Panc1 (cell line): ENCODE results near the gene PLK1. TPM values are rescaled to one million over a fixed set of nuclear protein-coding genes. Genes with fewer than 3 reads are reported as not detected.

Experiments
- ATAC-seq: fragments of 200-7000 bp; cut with Tn5 transposase; 2 replicates; pipeline ENCODE4 v1.9.1; 2020; ENCODE audit warnings: mild to moderate bottlenecking, moderate library complexity
- BruUV-seq: library from RNA; stranded (reverse); fragments of 400-500 nt; replicated peaks from 2 replicates; lab custom pipeline; 2021; lab: Mats Ljungman, UMichigan
- CTCF ChIA-PET: fragments of 300-600 bp; sonication (Branson Sonifier 250); formaldehyde crosslinking; loops from one replicate; lab custom pipeline; 2022; ENCODE audit warnings: antibody characterized with exemption; lab: Charles Lee
- POLR2A ChIA-PET: fragments of 300-600 bp; sonication (Branson Sonifier 250); formaldehyde crosslinking; loops from one replicate; lab custom pipeline; 2022; ENCODE audit warnings: antibody characterized with exemption; lab: Charles Lee
- DNase-seq: peaks from one replicate; pipeline ENCODE4 v3.0.0-alpha.2; 2010; ENCODE audit warnings: low read depth, low spot score
- H3K27ac ChIP-seq: 2 replicates; pipeline ENCODE4 v1.5.1; 2011; ENCODE audit warnings: mild to moderate bottlenecking, low read length, inconsistent platforms
- H3K27me3 ChIP-seq: fragments of 200-500 bp; sonication (Bioruptor generic); 2 replicates; pipeline ENCODE4 v1.6.0; 2014; ENCODE audit warnings: low read length, inconsistent platforms; ENCODE audit not compliant: control insufficient read depth, insufficient read depth
- H3K36me3 ChIP-seq: fragments of 200-500 bp; sonication (Bioruptor generic); 2 replicates; pipeline ENCODE4 v1.5.1; 2014; ENCODE audit warnings: inconsistent platforms, mild to moderate bottlenecking, low read length, moderate library complexity; ENCODE audit not compliant: control insufficient read depth, insufficient read depth
- H3K4me1 ChIP-seq: 2 replicates; pipeline ENCODE4 v1.5.1; 2011; ENCODE audit warnings: inconsistent platforms, mild to moderate bottlenecking, low read length, moderate library complexity; ENCODE audit not compliant: control insufficient read depth, insufficient read depth
- H3K4me3 ChIP-seq, 2 experiments: 2 replicates each; pipeline ENCODE4 v1.5.1; 2011 to 2012; ENCODE audit warnings: low read depth in 2 of 2, low read length in 2 of 2, mild to moderate bottlenecking in 2 of 2, inconsistent platforms in 1 of 2, moderate library complexity in 1 of 2
- H3K9me3 ChIP-seq: fragments of 200-500 bp; sonication (Bioruptor generic); 2 replicates; pipeline ENCODE4 v1.5.1; 2014; ENCODE audit warnings: low read depth, mild to moderate bottlenecking, inconsistent platforms, low read length, moderate library complexity; ENCODE audit not compliant: control insufficient read depth, insufficient read depth
- POLR2AphosphoS5 ChIP-seq: IDR thresholded peaks from 2 replicates; pipeline ENCODE4 v1.6.1; 2012; ENCODE audit warnings: mild to moderate bottlenecking, low read depth, low read length, moderate library complexity
- SIN3A ChIP-seq: IDR thresholded peaks from 2 replicates; pipeline ENCODE4 v1.6.1; 2012; ENCODE audit warnings: low read depth, mild to moderate bottlenecking, low read length, moderate library complexity, borderline replicate concordance; ENCODE audit not compliant: insufficient read depth
- TCF7L2 ChIP-seq: IDR thresholded peaks from 2 replicates; pipeline ENCODE4 v1.6.1; 2011; ENCODE audit warnings: mild to moderate bottlenecking, low read depth, low read length, inconsistent platforms
- in situ Hi-C: cut with HindIII; loops from 2 replicates; pipeline ENCODE4 v1.10.0; 2016; ENCODE audit warnings: low sequenced_read_pairs, low pct_unique_long_range_greater_than_20kb
- intact Hi-C: fragments of 100-400 bp; cut with micrococcal nuclease; formaldehyde crosslinking; loops from one replicate; pipeline ENCODE4 v1.10.0; 2022; ENCODE audit not compliant: unreplicated experiment
- total RNA-seq: library from RNA; stranded (reverse); gene quantifications from one replicate; pipeline ENCODE4 v1.2.1, GENCODE V29; 2021; ENCODE audit not compliant: unreplicated experiment
- TF ChIP-seq, protein P1 (sequence below): fragments of 450-650 bp; IDR thresholded peaks from 2 replicates; pipeline ENCODE4 v1.5.1; 2017; ENCODE audit warnings: mild to moderate bottlenecking
- TF ChIP-seq, protein P2 (sequence below), 2 experiments: IDR thresholded peaks; 2 replicates each; pipeline ENCODE4 v1.6.1; 2011 to 2012; ENCODE audit warnings: low read depth in 2 of 2, control low read depth in 1 of 2, low read length in 1 of 2, mild to moderate bottlenecking in 1 of 2, moderate library complexity in 1 of 2; ENCODE audit not compliant: insufficient read depth in 1 of 2

The PLK1 gene
- total RNA-seq, 1 experiment from 2014 or later = 94.8 TPM

DNA sequence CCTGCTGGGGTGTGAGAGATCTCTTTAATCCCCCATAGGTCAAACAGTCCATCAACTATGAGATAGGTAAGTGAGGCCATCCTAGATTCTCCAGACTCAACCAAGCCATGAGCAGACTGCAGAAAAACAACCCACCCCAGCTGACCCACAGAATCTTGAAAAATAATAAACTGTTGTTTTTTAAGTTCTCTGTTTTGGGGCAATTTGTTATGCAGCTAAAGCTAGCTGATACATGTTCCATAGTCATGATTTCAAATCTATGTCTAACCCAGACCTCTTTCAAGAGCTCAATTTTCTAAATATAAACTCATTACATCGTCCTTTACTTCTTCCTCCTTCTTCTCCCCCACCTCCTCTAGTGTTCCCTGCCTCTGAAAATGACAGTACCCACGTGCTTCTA, 24.3 kb downstream of the PLK1 start:
- Histone ChIP-seq H3K4me3 (no peak overlapping the region), H3K36me3 (no peaks in the 10 kb centered on the region), H3K4me1 (no peaks in the 10 kb centered on the region), H3K27ac (no peak overlapping the region), H3K27me3 (no peaks in the 10 kb centered on the region), H3K9me3 (no peaks in the 10 kb centered on the region)
- TF ChIP-seq, protein P1, sequence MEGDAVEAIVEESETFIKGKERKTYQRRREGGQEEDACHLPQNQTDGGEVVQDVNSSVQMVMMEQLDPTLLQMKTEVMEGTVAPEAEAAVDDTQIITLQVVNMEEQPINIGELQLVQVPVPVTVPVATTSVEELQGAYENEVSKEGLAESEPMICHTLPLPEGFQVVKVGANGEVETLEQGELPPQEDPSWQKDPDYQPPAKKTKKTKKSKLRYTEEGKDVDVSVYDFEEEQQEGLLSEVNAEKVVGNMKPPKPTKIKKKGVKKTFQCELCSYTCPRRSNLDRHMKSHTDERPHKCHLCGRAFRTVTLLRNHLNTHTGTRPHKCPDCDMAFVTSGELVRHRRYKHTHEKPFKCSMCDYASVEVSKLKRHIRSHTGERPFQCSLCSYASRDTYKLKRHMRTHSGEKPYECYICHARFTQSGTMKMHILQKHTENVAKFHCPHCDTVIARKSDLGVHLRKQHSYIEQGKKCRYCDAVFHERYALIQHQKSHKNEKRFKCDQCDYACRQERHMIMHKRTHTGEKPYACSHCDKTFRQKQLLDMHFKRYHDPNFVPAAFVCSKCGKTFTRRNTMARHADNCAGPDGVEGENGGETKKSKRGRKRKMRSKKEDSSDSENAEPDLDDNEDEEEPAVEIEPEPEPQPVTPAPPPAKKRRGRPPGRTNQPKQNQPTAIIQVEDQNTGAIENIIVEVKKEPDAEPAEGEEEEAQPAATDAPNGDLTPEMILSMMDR = no peak
- no peak for TF ChIP-seq SIN3A
- no peak for TF ChIP-seq POLR2AphosphoS5
- TF ChIP-seq, protein P2, sequence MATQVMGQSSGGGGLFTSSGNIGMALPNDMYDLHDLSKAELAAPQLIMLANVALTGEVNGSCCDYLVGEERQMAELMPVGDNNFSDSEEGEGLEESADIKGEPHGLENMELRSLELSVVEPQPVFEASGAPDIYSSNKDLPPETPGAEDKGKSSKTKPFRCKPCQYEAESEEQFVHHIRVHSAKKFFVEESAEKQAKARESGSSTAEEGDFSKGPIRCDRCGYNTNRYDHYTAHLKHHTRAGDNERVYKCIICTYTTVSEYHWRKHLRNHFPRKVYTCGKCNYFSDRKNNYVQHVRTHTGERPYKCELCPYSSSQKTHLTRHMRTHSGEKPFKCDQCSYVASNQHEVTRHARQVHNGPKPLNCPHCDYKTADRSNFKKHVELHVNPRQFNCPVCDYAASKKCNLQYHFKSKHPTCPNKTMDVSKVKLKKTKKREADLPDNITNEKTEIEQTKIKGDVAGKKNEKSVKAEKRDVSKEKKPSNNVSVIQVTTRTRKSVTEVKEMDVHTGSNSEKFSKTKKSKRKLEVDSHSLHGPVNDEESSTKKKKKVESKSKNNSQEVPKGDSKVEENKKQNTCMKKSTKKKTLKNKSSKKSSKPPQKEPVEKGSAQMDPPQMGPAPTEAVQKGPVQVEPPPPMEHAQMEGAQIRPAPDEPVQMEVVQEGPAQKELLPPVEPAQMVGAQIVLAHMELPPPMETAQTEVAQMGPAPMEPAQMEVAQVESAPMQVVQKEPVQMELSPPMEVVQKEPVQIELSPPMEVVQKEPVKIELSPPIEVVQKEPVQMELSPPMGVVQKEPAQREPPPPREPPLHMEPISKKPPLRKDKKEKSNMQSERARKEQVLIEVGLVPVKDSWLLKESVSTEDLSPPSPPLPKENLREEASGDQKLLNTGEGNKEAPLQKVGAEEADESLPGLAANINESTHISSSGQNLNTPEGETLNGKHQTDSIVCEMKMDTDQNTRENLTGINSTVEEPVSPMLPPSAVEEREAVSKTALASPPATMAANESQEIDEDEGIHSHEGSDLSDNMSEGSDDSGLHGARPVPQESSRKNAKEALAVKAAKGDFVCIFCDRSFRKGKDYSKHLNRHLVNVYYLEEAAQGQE (IDR thresholded peaks at IDR 0.05; ENCODE audit: insufficient read depth in 1 of 2, low read depth in 2 of 2, low read length in 1 of 2) = no peak
- no peak for TF ChIP-seq TCF7L2
- DNase-seq (no peak), ATAC-seq (no peak)
- CTCF ChIA-PET = no interaction called here
- no TSS peak for BruUV-seq
- in situ Hi-C loops = no loop called here
- POLR2A ChIA-PET = no interaction called here
- intact Hi-C loops = no loop called here

DNA sequence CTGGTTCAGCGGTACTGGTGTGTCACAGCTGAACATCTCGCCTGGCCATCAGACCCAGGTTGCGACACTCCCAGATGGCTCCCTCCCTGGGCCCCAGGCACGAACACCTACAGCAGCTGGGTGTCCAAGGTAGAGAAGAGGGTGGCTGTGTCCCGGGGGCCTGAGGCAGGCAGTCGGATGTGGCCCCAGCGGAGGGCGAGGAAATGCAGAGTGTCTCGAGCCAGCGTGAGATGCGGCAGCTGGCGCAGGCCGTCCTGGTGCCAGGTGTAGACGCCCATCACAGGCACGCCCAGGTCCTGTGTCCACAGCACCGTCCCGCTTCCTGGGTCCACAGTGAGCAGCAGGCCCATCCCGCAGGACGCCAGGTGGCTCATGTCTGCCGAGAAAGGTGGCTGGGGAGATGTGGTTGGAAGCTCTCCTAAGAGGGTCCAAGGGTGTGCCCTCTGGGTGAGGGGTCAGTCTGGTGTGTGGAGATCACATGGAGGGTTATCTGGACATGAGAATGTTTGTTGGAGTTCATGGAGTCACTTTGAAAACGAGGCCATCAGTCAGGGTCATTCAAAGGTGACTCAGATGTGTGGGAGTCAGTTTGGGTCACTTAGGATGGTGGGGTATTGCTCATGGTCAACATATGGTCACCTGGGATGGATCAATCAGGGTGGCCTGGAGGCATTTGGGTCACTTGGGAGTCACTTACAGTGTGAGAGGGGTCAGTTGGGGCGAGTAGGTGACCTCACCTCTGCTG, 26.3 kb downstream of the PLK1 start:
- TF ChIP-seq SIN3A = no peak
- TF ChIP-seq, protein P2 (IDR thresholded peaks at IDR 0.05; ENCODE audit: insufficient read depth in 1 of 2, low read depth in 2 of 2, low read length in 1 of 2) = no peak
- no peaks in the 10 kb centered on the region for H3K4me1 ChIP-seq
- no peaks in the 10 kb centered on the region for H3K36me3 ChIP-seq
- no TSS peak for BruUV-seq
- ChIA-PET CTCF (no interaction called here), POLR2A (no interaction called here)
- H3K9me3 ChIP-seq = peaks cover 4% of the 10 kb centered on the region; the same call in 1 of the 2 replicates
- in situ Hi-C loops = no loop called here
- no peak for ATAC-seq
- no peak for DNase-seq
- no peak overlapping the region for H3K27ac ChIP-seq
- no peak overlapping the region for H3K4me3 ChIP-seq
- intact Hi-C loops = no loop called here
- no peaks in the 10 kb centered on the region for H3K27me3 ChIP-seq
